ENCODE measurements around the gene MAGI2. TPM values are rescaled to one million over a fixed set of nuclear protein-coding genes. Genes with fewer than 3 reads are reported as not detected.

MAGI2 gene
- total RNA-seq, 4 donors from 2014 or later = 0.90 to 2.4 (median 0.99) TPM

GRCh38 chr7:78443811-78444210 lies 1009.7 kb downstream of the MAGI2 start:
- H3K9me3 ChIP-seq = no peaks in the 10 kb centered on the region
- no peaks in the 10 kb centered on the region for H3K36me3 ChIP-seq
- H3K27ac ChIP-seq = no peak overlapping the region
- TF ChIP-seq CTCF (IDR thresholded peaks at IDR 0.05 in 4 of 5, conservative IDR thresholded peaks at IDR 0.05 in 1 of 5) (no peak), POLR2A (IDR thresholded peaks at IDR 0.05) (no peak)
- in situ Hi-C loops (cut with MboI; ENCODE audit: low sequenced_read_pairs in 4 of 4) (no loop called here), intact Hi-C loops (cut with DNase I; ENCODE audit: low total_unique reads) (no loop called here)
- no peak overlapping the region for H3K4me3 ChIP-seq
- no peaks in the 10 kb centered on the region for H3K27me3 ChIP-seq
- no peak for DNase-seq
- no peak for ATAC-seq
- no peaks in the 10 kb centered on the region for H3K4me1 ChIP-seq

GRCh38 chr7:78441737-78442136 lies 1011.7 kb downstream of the MAGI2 start:
- in situ Hi-C loops (cut with MboI; ENCODE audit: low sequenced_read_pairs in 4 of 4) = no loop called here
- no peaks in the 10 kb centered on the region for H3K4me1 ChIP-seq
- H3K27me3 ChIP-seq = no peaks in the 10 kb centered on the region
- no peak overlapping the region for H3K4me3 ChIP-seq
- DNase-seq (no peak), ATAC-seq (no peak)
- no peaks in the 10 kb centered on the region for H3K36me3 ChIP-seq
- TF ChIP-seq CTCF (IDR thresholded peaks at IDR 0.05 in 4 of 5, conservative IDR thresholded peaks at IDR 0.05 in 1 of 5) (no peak), POLR2A (IDR thresholded peaks at IDR 0.05) (no peak)
- intact Hi-C loops (cut with DNase I; ENCODE audit: low total_unique reads) = no loop called here
- H3K9me3 ChIP-seq = no peaks in the 10 kb centered on the region
- no peak overlapping the region for H3K27ac ChIP-seq

- ATAC-seq (no peak), DNase-seq (no peak)
- Histone ChIP-seq H3K27me3 (no peaks in the 10 kb centered on the region), H3K4me1 (peaks cover 0 to 11% of the 10 kb centered on the region in 2 donors), H3K4me3 (no peak overlapping the region), H3K36me3 (no peaks in the 10 kb centered on the region), H3K27ac (no peak overlapping the region), H3K9me3 (no peaks in the 10 kb centered on the region)
- in situ Hi-C loops (cut with MboI; ENCODE audit: low sequenced_read_pairs in 4 of 4) (no loop called here), intact Hi-C loops (cut with DNase I; ENCODE audit: low total_unique reads) (no loop called here)
- TF ChIP-seq CTCF (IDR thresholded peaks at IDR 0.05 in 4 of 5, conservative IDR thresholded peaks at IDR 0.05 in 1 of 5) (no peak), POLR2A (IDR thresholded peaks at IDR 0.05) (no peak)
Measured at GRCh38 chr7:78438433-78438832, 1015.0 kb downstream of the MAGI2 start.

GRCh38 chr7:78437118-78437517 lies 1016.3 kb downstream of the MAGI2 start:
- Histone ChIP-seq H3K27ac (no peak overlapping the region), H3K9me3 (no peaks in the 10 kb centered on the region), H3K4me1 (peaks cover 0 to 11% of the 10 kb centered on the region in 2 donors), H3K4me3 (no peak overlapping the region), H3K27me3 (no peaks in the 10 kb centered on the region), H3K36me3 (no peaks in the 10 kb centered on the region)
- DNase-seq (no peak), ATAC-seq (no peak)
- TF ChIP-seq POLR2A (IDR thresholded peaks at IDR 0.05) (no peak), CTCF (IDR thresholded peaks at IDR 0.05 in 4 of 5, conservative IDR thresholded peaks at IDR 0.05 in 1 of 5) (no peak)
- intact Hi-C loops (cut with DNase I; ENCODE audit: low total_unique reads) (no loop called here), in situ Hi-C loops (cut with MboI; ENCODE audit: low sequenced_read_pairs in 4 of 4) (no loop called here)

GRCh38 chr7:78435355-78435754 lies 1018.1 kb downstream of the MAGI2 start:
- TF ChIP-seq CTCF (IDR thresholded peaks at IDR 0.05 in 4 of 5, conservative IDR thresholded peaks at IDR 0.05 in 1 of 5) (no peak), POLR2A (IDR thresholded peaks at IDR 0.05) (no peak)
- no peaks in the 10 kb centered on the region for H3K36me3 ChIP-seq
- no peaks in the 10 kb centered on the region for H3K9me3 ChIP-seq
- intact Hi-C loops (cut with DNase I; ENCODE audit: low total_unique reads) = no loop called here
- H3K4me1 ChIP-seq = peaks cover 0 to 11% of the 10 kb centered on the region in 2 donors
- peak overlapping the region in 1 of 4 donors; percentile 74 for H3K27ac ChIP-seq
- H3K4me3 ChIP-seq = no peak overlapping the region
- peak; percentile 19 to 31 for DNase-seq
- peak; percentile 88 to 98 for ATAC-seq
- in situ Hi-C loops (cut with MboI; ENCODE audit: low sequenced_read_pairs in 4 of 4) = no loop called here
- no peaks in the 10 kb centered on the region for H3K27me3 ChIP-seq
